Measurements from ENCODE around the gene MKKS. TPM values are rescaled to one million over a fixed set of nuclear protein-coding genes. Genes with fewer than 3 reads are reported as not detected.

MKKS gene
- polyA plus RNA-seq, 1 donor (not counting 4 experiments of a cell fraction or from before 2014, with no cell fraction given), result 24.8 TPM

- Histone ChIP-seq H3K9ac (ENCODE audit: control insufficient read depth, extremely low read depth, insufficient read depth, low read length) (no peak overlapping the region), H3K4me1 (ENCODE audit: control insufficient read depth, extremely low read depth, insufficient read depth, low read length) (no peaks in the 10 kb centered on the region), H3K9me1 (ENCODE audit: control insufficient read depth, extremely low read depth, insufficient read depth, low read length) (no peaks in the 10 kb centered on the region), H2AFZ (ENCODE audit: control insufficient read depth, low read length) (no peak overlapping the region), H4K20me1 (ENCODE audit: control insufficient read depth, extremely low read depth, insufficient read depth, low read length) (no peaks in the 10 kb centered on the region), H3K27ac (ENCODE audit: control insufficient read depth, insufficient read depth, low read length) (no peak overlapping the region), H3K4me2 (ENCODE audit: control insufficient read depth, extremely low read depth, insufficient read depth, low read depth, low read length) (no peak overlapping the region), H3K4me3 (ENCODE audit: control insufficient read depth in 2 of 3, extremely low read depth in 1 of 3, insufficient read depth in 2 of 3, low read depth in 1 of 3, low read length in 3 of 3) (no peak overlapping the region), H3K9me3 (ENCODE audit: control insufficient read depth, low read depth, low read length) (no peaks in the 10 kb centered on the region), H3K36me3 (ENCODE audit: control insufficient read depth in 2 of 2, extremely low read depth in 1 of 2, insufficient read depth in 2 of 2, low read length in 2 of 2) (no peaks in the 10 kb centered on the region), H3K79me2 (ENCODE audit: control insufficient read depth, insufficient read depth, low read length) (no peaks in the 10 kb centered on the region), H3K27me3 (ENCODE audit: control insufficient read depth, extremely low read depth, insufficient read depth, low read length) (no peaks in the 10 kb centered on the region)
- FAIRE-seq (no peak), DNase-seq (ENCODE audit: low read depth, low spot score) (no peak)
- TF ChIP-seq, protein P1, sequence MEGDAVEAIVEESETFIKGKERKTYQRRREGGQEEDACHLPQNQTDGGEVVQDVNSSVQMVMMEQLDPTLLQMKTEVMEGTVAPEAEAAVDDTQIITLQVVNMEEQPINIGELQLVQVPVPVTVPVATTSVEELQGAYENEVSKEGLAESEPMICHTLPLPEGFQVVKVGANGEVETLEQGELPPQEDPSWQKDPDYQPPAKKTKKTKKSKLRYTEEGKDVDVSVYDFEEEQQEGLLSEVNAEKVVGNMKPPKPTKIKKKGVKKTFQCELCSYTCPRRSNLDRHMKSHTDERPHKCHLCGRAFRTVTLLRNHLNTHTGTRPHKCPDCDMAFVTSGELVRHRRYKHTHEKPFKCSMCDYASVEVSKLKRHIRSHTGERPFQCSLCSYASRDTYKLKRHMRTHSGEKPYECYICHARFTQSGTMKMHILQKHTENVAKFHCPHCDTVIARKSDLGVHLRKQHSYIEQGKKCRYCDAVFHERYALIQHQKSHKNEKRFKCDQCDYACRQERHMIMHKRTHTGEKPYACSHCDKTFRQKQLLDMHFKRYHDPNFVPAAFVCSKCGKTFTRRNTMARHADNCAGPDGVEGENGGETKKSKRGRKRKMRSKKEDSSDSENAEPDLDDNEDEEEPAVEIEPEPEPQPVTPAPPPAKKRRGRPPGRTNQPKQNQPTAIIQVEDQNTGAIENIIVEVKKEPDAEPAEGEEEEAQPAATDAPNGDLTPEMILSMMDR (optimal IDR thresholded peaks at IDR 0.05 in 1 of 3, IDR thresholded peaks at IDR 0.05 in 1 of 3, conservative IDR thresholded peaks at IDR 0.05 in 1 of 3; ENCODE audit: extremely low read depth in 1 of 3, insufficient read depth in 2 of 3, low read length in 3 of 3), result no peak
- TF ChIP-seq EZH2 (IDR thresholded peaks at IDR 0.05; ENCODE audit: low read length), result no peak
- dilution Hi-C loops (cut with MboI; ENCODE audit: extremely low pct_ligation_motif_present, low sequenced_read_pairs), result no loop called here
Observed at GRCh38 chr20:10481676-10482075, 47.7 kb upstream of the MKKS start.

GRCh38 chr20:10478930-10479329, 44.9 kb upstream of the MKKS start:
- no peak overlapping the region for H3K4me2 ChIP-seq (ENCODE audit: control insufficient read depth, extremely low read depth, insufficient read depth, low read depth, low read length)
- no peak for DNase-seq (ENCODE audit: low read depth, low spot score)
- H3K27ac ChIP-seq (ENCODE audit: control insufficient read depth, insufficient read depth, low read length), result no peak overlapping the region
- H3K27me3 ChIP-seq (ENCODE audit: control insufficient read depth, extremely low read depth, insufficient read depth, low read length), result no peaks in the 10 kb centered on the region
- H3K4me3 ChIP-seq (ENCODE audit: control insufficient read depth in 2 of 3, extremely low read depth in 1 of 3, insufficient read depth in 2 of 3, low read depth in 1 of 3, low read length in 3 of 3), result no peak overlapping the region
- H3K9me3 ChIP-seq (ENCODE audit: control insufficient read depth, low read depth, low read length), result no peaks in the 10 kb centered on the region
- peaks cover 4% of the 10 kb centered on the region for H3K79me2 ChIP-seq (ENCODE audit: control insufficient read depth, insufficient read depth, low read length)
- peaks cover 3% of the 10 kb centered on the region for H3K4me1 ChIP-seq (ENCODE audit: control insufficient read depth, extremely low read depth, insufficient read depth, low read length)
- no peaks in the 10 kb centered on the region for H4K20me1 ChIP-seq (ENCODE audit: control insufficient read depth, extremely low read depth, insufficient read depth, low read length)
- H2AFZ ChIP-seq (ENCODE audit: control insufficient read depth, low read length), result no peak overlapping the region
- H3K9me1 ChIP-seq (ENCODE audit: control insufficient read depth, extremely low read depth, insufficient read depth, low read length), result no peaks in the 10 kb centered on the region
- dilution Hi-C loops (cut with MboI; ENCODE audit: extremely low pct_ligation_motif_present, low sequenced_read_pairs), result no loop called here
- TF ChIP-seq, protein P1 (optimal IDR thresholded peaks at IDR 0.05 in 1 of 3, IDR thresholded peaks at IDR 0.05 in 1 of 3, conservative IDR thresholded peaks at IDR 0.05 in 1 of 3; ENCODE audit: extremely low read depth in 1 of 3, insufficient read depth in 2 of 3, low read length in 3 of 3), result peak in 1 of 3 experiments; percentile 15
- TF ChIP-seq EZH2 (IDR thresholded peaks at IDR 0.05; ENCODE audit: low read length), result no peak
- H3K36me3 ChIP-seq (ENCODE audit: control insufficient read depth in 2 of 2, extremely low read depth in 1 of 2, insufficient read depth in 2 of 2, low read length in 2 of 2), result no peaks in the 10 kb centered on the region
- no peak for FAIRE-seq
- no peak overlapping the region for H3K9ac ChIP-seq (ENCODE audit: control insufficient read depth, extremely low read depth, insufficient read depth, low read length)
